Mesenchymal stem cell (in vitro differentiated cells and primary cell): Measurements from ENCODE around the gene EFNA2.
A peak's percentile ranks its signal among the peaks of the same experiment; 100 is the strongest.

Experiments used
- DNase-seq: peaks from one replicate; pipeline ENCODE4 v3.0.0-alpha.2; 2013
- H2AFZ ChIP-seq: one replicate; pipeline ENCODE4 v1.6.1; 2013; ENCODE audit warnings: low read depth, mild to moderate bottlenecking, control low read depth, inconsistent platforms, low read length, moderate library complexity
- H2AK5ac ChIP-seq: 2 replicates; pipeline ENCODE4 v1.6.1; 2013; ENCODE audit warnings: low read length, moderate library complexity, mild to moderate bottlenecking, inconsistent platforms; ENCODE audit not compliant: severe bottlenecking
- H2BK120ac ChIP-seq: one replicate; pipeline ENCODE4 v1.6.1; 2013; ENCODE audit warnings: low read depth, mild to moderate bottlenecking, inconsistent platforms, low read length, moderate library complexity
- H2BK12ac ChIP-seq, 2 experiments: one replicate each; pipeline ENCODE4 v1.6.1; 2013; ENCODE audit warnings: inconsistent platforms in 2 of 2, low read length in 2 of 2, mild to moderate bottlenecking in 2 of 2, moderate library complexity in 2 of 2, control low read depth in 1 of 2
- H2BK15ac ChIP-seq: one replicate; pipeline ENCODE4 v1.6.1; 2013; ENCODE audit warnings: mild to moderate bottlenecking, low read depth, inconsistent platforms; ENCODE audit not compliant: poor library complexity, severe bottlenecking
- H2BK5ac ChIP-seq: 2 replicates; pipeline ENCODE4 v1.6.1; 2013; ENCODE audit warnings: low read depth, mild to moderate bottlenecking, low read length, control low read depth, inconsistent platforms; ENCODE audit not compliant: poor library complexity, severe bottlenecking
- H3K14ac ChIP-seq, 2 experiments: one replicate each; pipeline ENCODE4 v1.6.1; 2013; ENCODE audit warnings: inconsistent platforms in 2 of 2, low read length in 2 of 2, control low read depth in 1 of 2, mild to moderate bottlenecking in 1 of 2, moderate library complexity in 1 of 2
- H3K18ac ChIP-seq, 2 experiments: one replicate each; pipeline ENCODE4 v1.6.1; 2013; ENCODE audit warnings: inconsistent platforms in 2 of 2, low read length in 2 of 2, control low read depth in 1 of 2, low read depth in 1 of 2, mild to moderate bottlenecking in 1 of 2
- H3K23ac ChIP-seq, 2 experiments: one replicate each; pipeline ENCODE4 v1.6.1; 2013; ENCODE audit warnings: inconsistent platforms in 2 of 2, low read length in 2 of 2, mild to moderate bottlenecking in 2 of 2, moderate library complexity in 2 of 2, control low read depth in 1 of 2
- H3K27ac ChIP-seq: 2 replicates; pipeline ENCODE4 v1.5.1; 2013; ENCODE audit warnings: mild to moderate bottlenecking, moderate library complexity, low read length, control low read depth, inconsistent platforms; ENCODE audit not compliant: poor library complexity, severe bottlenecking
- H3K27me3 ChIP-seq, 2 experiments: 2 replicates each; pipeline versions ENCODE4 v1.6.1 to v1.7.0; 2013; ENCODE audit warnings: low read length in 2 of 2, mild to moderate bottlenecking in 2 of 2, moderate library complexity in 2 of 2, control low read depth in 1 of 2, inconsistent platforms in 1 of 2; ENCODE audit not compliant: control insufficient read depth in 1 of 2, insufficient read depth in 1 of 2
- H3K36me3 ChIP-seq, 2 experiments: 2 replicates each; pipeline versions ENCODE4 v1.6.1 to v1.7.0; 2013; ENCODE audit warnings: low read length in 2 of 2, control low read depth in 1 of 2, inconsistent platforms in 1 of 2, low read depth in 1 of 2, mild to moderate bottlenecking in 1 of 2; ENCODE audit not compliant: insufficient read depth in 2 of 2, control insufficient read depth in 1 of 2
- H3K4ac ChIP-seq, 2 experiments: one replicate each; pipeline ENCODE4 v1.6.1; 2013; ENCODE audit warnings: inconsistent platforms in 2 of 2, low read length in 2 of 2, mild to moderate bottlenecking in 2 of 2, moderate library complexity in 2 of 2, control low read depth in 1 of 2, low read depth in 1 of 2
- H3K4me1 ChIP-seq: 2 replicates; pipeline ENCODE4 v1.6.1; 2013; ENCODE audit warnings: low read depth, low read length, control low read depth; ENCODE audit not compliant: control insufficient read depth, insufficient read depth
- H3K4me2 ChIP-seq: 2 replicates; pipeline ENCODE4 v1.6.1; 2013; ENCODE audit warnings: low read length, mild to moderate bottlenecking, inconsistent platforms; ENCODE audit not compliant: poor library complexity, severe bottlenecking
- H3K4me3 ChIP-seq, 2 experiments: 2 replicates each; pipeline versions ENCODE4 v1.5.1 to v1.7.0; 2013; ENCODE audit warnings: low read length in 2 of 2, mild to moderate bottlenecking in 2 of 2, control low read depth in 1 of 2, low read depth in 1 of 2; ENCODE audit not compliant: insufficient read depth in 1 of 2
- H3K79me1 ChIP-seq: replicated peaks from 2 replicates; pipeline ENCODE4 v1.6.1; 2013; ENCODE audit warnings: mild to moderate bottlenecking, control low read depth, low read length, inconsistent platforms; ENCODE audit not compliant: poor library complexity, severe bottlenecking
- H3K9ac ChIP-seq: 2 replicates; pipeline ENCODE4 v1.7.0; 2013; ENCODE audit warnings: mild to moderate bottlenecking, low read length, moderate library complexity
- H3K9me3 ChIP-seq: 2 replicates; pipeline ENCODE4 v1.7.0; 2013; ENCODE audit warnings: mild to moderate bottlenecking, low read length; ENCODE audit not compliant: control insufficient read depth
- H4K8ac ChIP-seq: one replicate; pipeline ENCODE4 v1.6.1; 2013; ENCODE audit warnings: inconsistent platforms, mild to moderate bottlenecking, low read length, moderate library complexity
- H4K91ac ChIP-seq: one replicate; pipeline ENCODE4 v1.6.1; 2013; ENCODE audit warnings: mild to moderate bottlenecking, low read length, inconsistent platforms
- WGBS: methylation state at CpG from one replicate; pipeline ENCODE4 v1.1.7; 2013; ENCODE audit warnings: mixed read lengths; 5-methylcytosine and 5-hydroxymethylcytosine counted together

The EFNA2 gene

DNA sequence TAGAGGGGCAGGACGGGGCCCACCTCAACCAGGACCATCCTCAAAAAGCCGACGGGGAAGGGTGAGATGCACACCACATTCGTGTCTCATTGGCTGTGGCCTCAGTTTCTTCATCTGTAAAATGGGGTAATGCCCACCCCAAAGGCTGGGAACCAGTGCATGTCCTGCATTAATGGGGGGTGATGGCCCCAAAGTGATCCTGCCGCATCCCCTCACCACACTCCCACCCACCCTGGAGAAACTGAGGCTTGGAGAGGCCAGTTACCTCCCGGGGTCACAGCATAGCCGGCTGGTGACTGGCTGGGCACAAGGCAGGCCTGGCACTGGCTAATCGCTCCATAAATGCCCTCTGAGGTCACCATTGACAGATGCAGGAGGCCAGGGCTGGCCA is 37.9 kb upstream of the EFNA2 start:
- peak overlapping the region; percentile 88 to 95 for H3K18ac ChIP-seq
- H2BK120ac ChIP-seq, result peak overlapping the region; percentile 92
- H3K4me1 ChIP-seq, result peaks cover 40% of the 10 kb centered on the region
- H4K8ac ChIP-seq, result peak overlapping the region; percentile 41
- peak overlapping the region in 1 of 2 experiments; percentile 44 for H3K14ac ChIP-seq
- peak overlapping the region; percentile 29 for H4K91ac ChIP-seq
- peak overlapping the region; percentile 71 to 74 for H3K4me3 ChIP-seq
- peak overlapping the region; percentile 90 for H2BK5ac ChIP-seq
- H2AFZ ChIP-seq, result no peak overlapping the region
- H3K79me1 ChIP-seq, result peaks cover 20% of the 10 kb centered on the region
- peak overlapping the region; percentile 42 for H2AK5ac ChIP-seq
- H2BK15ac ChIP-seq, result peak overlapping the region; percentile 30
- peak overlapping the region; percentile 93 to 99 for H2BK12ac ChIP-seq
- peak overlapping the region; percentile 77 for H3K4me2 ChIP-seq
- no peak overlapping the region for H3K27ac ChIP-seq
- H3K36me3 ChIP-seq, result peaks cover 12 to 54% of the 10 kb centered on the region in 2 experiments
- no peak overlapping the region for H3K23ac ChIP-seq
- H3K27me3 ChIP-seq, result no peaks in the 10 kb centered on the region
- H3K4ac ChIP-seq, result peak overlapping the region; percentile 62 to 64
- 82% methylated on average over 8 of the region's 8 CpGs for WGBS
- H3K9ac ChIP-seq, result peak overlapping the region; percentile 86
- no peaks in the 10 kb centered on the region for H3K9me3 ChIP-seq
- no peak for DNase-seq

GRCh38 chr19:1248139-1248785 is 37.4 kb upstream of the EFNA2 start, which contains the start of gene MIDN:
TSS of gene MIDN (plus strand) at chr19:1248583. CDS start at chr19:1250297, 1,714 bp downstream.
- Histone ChIP-seq H2BK15ac (peak within 1 kb of the TSS; percentile 95), H3K14ac (peak within 1 kb of the TSS in 1 of 2 experiments; percentile 97), H3K4me2 (peak within 1 kb of the TSS; percentile 77), H2BK5ac (peak within 1 kb of the TSS; percentile 95), H3K36me3 (peaks cover 12 to 55% of the 10 kb centered on the region in 2 experiments), H3K79me1 (peaks cover 20% of the 10 kb centered on the region), H3K9ac (peak within 1 kb of the TSS; percentile 89), H4K91ac (peak within 1 kb of the TSS; percentile 85), H3K4ac (peak within 1 kb of the TSS; percentile 95 to 96), H3K18ac (peak within 1 kb of the TSS; percentile 95 to 99), H3K23ac (no peak within 1 kb of the TSS), H3K27ac (peak within 1 kb of the TSS; percentile 97), H2BK120ac (peak within 1 kb of the TSS; percentile 92), H3K4me3 (peak within 1 kb of the TSS; percentile 74 to 75), H2AK5ac (peak within 1 kb of the TSS; percentile 42), H2BK12ac (peak within 1 kb of the TSS; percentile 93 to 99), H2AFZ (no peak within 1 kb of the TSS), H3K4me1 (peaks cover 40% of the 10 kb centered on the region), H3K27me3 (no peaks in the 10 kb centered on the region), H3K9me3 (no peaks in the 10 kb centered on the region), H4K8ac (peak within 1 kb of the TSS; percentile 95)
- DNase-seq, result peak; percentile 94
- WGBS, result under 1% methylated on average over 32 of the region's 60 CpGs

- peak overlapping the region; percentile 89 for H3K9ac ChIP-seq
- H3K4me1 ChIP-seq, result peaks cover 41% of the 10 kb centered on the region
- peaks cover 8 to 57% of the 10 kb centered on the region in 2 experiments for H3K36me3 ChIP-seq
- no peak overlapping the region for H2AK5ac ChIP-seq
- H3K4ac ChIP-seq, result peak overlapping the region; percentile 95 to 96
- H2BK120ac ChIP-seq, result peak overlapping the region; percentile 77
- peak overlapping the region; percentile 95 for H2BK15ac ChIP-seq
- peaks cover 18% of the 10 kb centered on the region for H3K79me1 ChIP-seq
- peak overlapping the region; percentile 90 to 99 for H3K18ac ChIP-seq
- H4K91ac ChIP-seq, result peak overlapping the region; percentile 77
- peak overlapping the region; percentile 74 to 75 for H3K4me3 ChIP-seq
- H3K9me3 ChIP-seq, result no peaks in the 10 kb centered on the region
- H4K8ac ChIP-seq, result peak overlapping the region; percentile 95
- peak overlapping the region in 1 of 2 experiments; percentile 97 for H3K14ac ChIP-seq
- no peak for DNase-seq
- H2BK5ac ChIP-seq, result peak overlapping the region; percentile 95
- peak overlapping the region in 1 of 2 experiments; percentile 57 for H2BK12ac ChIP-seq
- no peak overlapping the region for H3K23ac ChIP-seq
- no peak overlapping the region for H2AFZ ChIP-seq
- peak overlapping the region; percentile 59 for H3K4me2 ChIP-seq
- H3K27me3 ChIP-seq, result no peaks in the 10 kb centered on the region
- H3K27ac ChIP-seq, result peak overlapping the region; percentile 97
- under 1% methylated on average over 26 of the region's 74 CpGs for WGBS
These were observed 36.8 kb upstream of the EFNA2 start for GRCh38 chr19:1248786-1249297.

GRCh38 chr19:1249298-1249989 is 36.2 kb upstream of the EFNA2 start:
- Histone ChIP-seq H3K4me3 (peak overlapping the region; percentile 84 to 92), H4K91ac (peak overlapping the region; percentile 77), H3K14ac (peak overlapping the region in 1 of 2 experiments; percentile 57), H2AFZ (no peak overlapping the region), H3K4me2 (peak overlapping the region; percentile 69), H2BK5ac (peak overlapping the region; percentile 94), H3K36me3 (peaks cover 12 to 58% of the 10 kb centered on the region in 2 experiments), H2BK120ac (peak overlapping the region; percentile 99), H3K9me3 (no peaks in the 10 kb centered on the region), H3K27ac (peak overlapping the region; percentile 56), H3K79me1 (peaks cover 14% of the 10 kb centered on the region), H3K9ac (peak overlapping the region; percentile 96), H2BK15ac (peak overlapping the region; percentile 93), H3K27me3 (no peaks in the 10 kb centered on the region), H4K8ac (peak overlapping the region; percentile 82), H3K18ac (peak overlapping the region; percentile 86 to 99), H3K23ac (no peak overlapping the region), H2AK5ac (no peak overlapping the region), H2BK12ac (peak overlapping the region in 1 of 2 experiments; percentile 43), H3K4me1 (peaks cover 42% of the 10 kb centered on the region), H3K4ac (peak overlapping the region; percentile 86 to 95)
- under 1% methylated on average over 43 of the region's 102 CpGs for WGBS
- peak; percentile 93 for DNase-seq
